Liver (tissue), 9 donors: Measurements from ENCODE around the gene KRTAP5-6. TPM values are rescaled to one million over a fixed set of nuclear protein-coding genes. Genes with fewer than 3 reads are reported as not detected.

Experiments used
- DNase-seq: peaks from one replicate; pipeline ENCODE4 v3.0.0-alpha.2; 2017; ENCODE audit warnings: low spot score
- H3K27ac ChIP-seq, 2 donors: one replicate each; pipeline ENCODE4 v1.7.0; 2013; ENCODE audit warnings: inconsistent platforms in 2 of 2, low read length in 2 of 2, control low read depth in 1 of 2, low read depth in 1 of 2, mild to moderate bottlenecking in 1 of 2
- H3K27me3 ChIP-seq, 4 donors: one replicate each; pipeline versions ENCODE4 v1.6.1 to v1.7.0; 2013; ENCODE audit warnings: low read length in 3 of 4, inconsistent platforms in 1 of 4, mild to moderate bottlenecking in 1 of 4, moderate library complexity in 1 of 4; ENCODE audit not compliant: control insufficient read depth in 4 of 4, insufficient read depth in 4 of 4
- H3K36me3 ChIP-seq, 4 donors: one replicate each; pipeline versions ENCODE4 v1.6.1 to v1.7.0; 2013; ENCODE audit warnings: low read length in 3 of 4, mild to moderate bottlenecking in 3 of 4, low read depth in 1 of 4, moderate library complexity in 1 of 4; ENCODE audit not compliant: control insufficient read depth in 4 of 4, insufficient read depth in 3 of 4
- H3K4me1 ChIP-seq, 4 donors: one replicate each; pipeline versions ENCODE4 v1.6.1 to v1.7.0; 2013; ENCODE audit warnings: low read length in 3 of 4, mild to moderate bottlenecking in 3 of 4, moderate library complexity in 1 of 4; ENCODE audit not compliant: control insufficient read depth in 4 of 4, insufficient read depth in 4 of 4
- H3K4me3 ChIP-seq, 3 donors: one replicate each; pipeline versions ENCODE4 v1.6.1 to v1.7.0; 2013; ENCODE audit warnings: low read length in 3 of 3, control low read depth in 1 of 3, low read depth in 1 of 3, mild to moderate bottlenecking in 1 of 3
- H3K9ac ChIP-seq, 2 donors: one replicate each; pipeline ENCODE4 v1.7.0; 2013; ENCODE audit warnings: low read length in 2 of 2, mild to moderate bottlenecking in 2 of 2, moderate library complexity in 2 of 2, control low read depth in 1 of 2, low read depth in 1 of 2
- H3K9me3 ChIP-seq, 4 donors: one replicate each; pipeline versions ENCODE4 v1.6.1 to v1.7.0; 2013; ENCODE audit warnings: low read length in 3 of 4; ENCODE audit not compliant: control insufficient read depth in 4 of 4
- ATF3 ChIP-seq: IDR thresholded peaks from 2 replicates; pipeline ENCODE4 v1.6.1; 2016; ENCODE audit warnings: antibody characterized with exemption
- CTCF ChIP-seq: fragments of 150-350 bp; IDR thresholded peaks from 2 replicates; pipeline ENCODE4 v1.5.1; 2017; ENCODE audit warnings: improper control_type of control experiment, low read depth, low read length; ENCODE audit not compliant: missing input control
- EGR1 ChIP-seq, 2 donors: IDR thresholded peaks; 2 replicates each; pipeline ENCODE4 v1.6.1; 2016 to 2018; ENCODE audit warnings: antibody characterized with exemption in 2 of 2, low read depth in 2 of 2
- FOXA1 ChIP-seq: IDR thresholded peaks from 2 replicates; pipeline ENCODE4 v1.6.1; 2016; ENCODE audit warnings: antibody characterized with exemption
- FOXA2 ChIP-seq: IDR thresholded peaks from 2 replicates; pipeline ENCODE4 v1.6.1; 2016; ENCODE audit warnings: antibody characterized with exemption
- GABPA ChIP-seq, 2 donors: IDR thresholded peaks in 1 of 2; conservative IDR thresholded peaks in 1 of 2; 2 replicates each; pipeline ENCODE4 v1.6.1; 2016; ENCODE audit warnings: antibody characterized with exemption in 2 of 2, mild to moderate bottlenecking in 1 of 2, moderate library complexity in 1 of 2
- HNF4A ChIP-seq, 2 donors: conservative IDR thresholded peaks; 2 replicates each; pipeline ENCODE4 v1.6.1; 2016; ENCODE audit warnings: antibody characterized with exemption in 2 of 2, mild to moderate bottlenecking in 2 of 2
- HNF4G ChIP-seq: IDR thresholded peaks from 2 replicates; pipeline ENCODE4 v1.6.1; 2016; ENCODE audit warnings: antibody characterized with exemption
- JUND ChIP-seq, 2 donors: IDR thresholded peaks; 2 replicates each; pipeline ENCODE4 v1.6.1; 2016; ENCODE audit warnings: antibody characterized with exemption in 2 of 2
- MAX ChIP-seq: IDR thresholded peaks from 2 replicates; pipeline ENCODE4 v1.6.1; 2016; ENCODE audit warnings: antibody characterized with exemption
- NR2F2 ChIP-seq: IDR thresholded peaks from 2 replicates; pipeline ENCODE4 v1.6.1; 2016; ENCODE audit warnings: antibody characterized with exemption
- RAD21 ChIP-seq, 2 donors: IDR thresholded peaks; 2 replicates each; pipeline ENCODE4 v1.6.1; 2016; ENCODE audit warnings: antibody characterized with exemption in 2 of 2, mild to moderate bottlenecking in 2 of 2
- REST ChIP-seq: IDR thresholded peaks from 2 replicates; pipeline ENCODE4 v1.6.1; 2016; ENCODE audit warnings: antibody characterized with exemption, mild to moderate bottlenecking
- RXRA ChIP-seq, 2 donors: IDR thresholded peaks; 2 replicates each; pipeline ENCODE4 v1.6.1; 2017 to 2018; ENCODE audit warnings: antibody characterized with exemption in 2 of 2, mild to moderate bottlenecking in 1 of 2
- SP1 ChIP-seq: IDR thresholded peaks from 2 replicates; pipeline ENCODE4 v1.6.1; 2018; ENCODE audit warnings: antibody characterized with exemption, mild to moderate bottlenecking
- TAF1 ChIP-seq: conservative IDR thresholded peaks from 2 replicates; pipeline ENCODE4 v1.6.1; 2016; ENCODE audit warnings: antibody characterized with exemption, mild to moderate bottlenecking
- YY1 ChIP-seq: IDR thresholded peaks from 2 replicates; pipeline ENCODE4 v1.6.1; 2016; ENCODE audit warnings: antibody characterized with exemption, mild to moderate bottlenecking
- ZBTB33 ChIP-seq: IDR thresholded peaks from 2 replicates; pipeline ENCODE4 v1.6.1; 2016; ENCODE audit warnings: antibody characterized with exemption
- WGBS: extraction: QIAGEN DNeasy Blood & Tissue Kit; methylation state at CpG from one replicate; pipeline ENCODE4 v1.1.7; 2013; 5-methylcytosine and 5-hydroxymethylcytosine counted together
- polyA plus RNA-seq, 2 donors: library from polyadenylated mRNA; stranded (reverse) in 1 of 2; unstranded in 1 of 2; fragments of 200-250 nt in 1 of 2; fragments of >200 nt in 1 of 2; fragmentation: Nextera tagmentation in 1 of 2; extraction: Ambion mirVana in 1 of 2; gene quantifications; one replicate each; pipeline versions ENCODE4 v1.2.1 to v1.2.3, GENCODE V29; 2013 to 2015
- total RNA-seq, 2 donors: library from RNA; depleted of rRNA; stranded (reverse); fragments of >200 nt; gene quantifications; one replicate each; pipeline ENCODE4 v1.2.3, GENCODE V29; 2014
- donor health status: healthy.
- donor health status: healthy.
- donor health status: healthy.
- donor health status: healthy.
- donor health status: healthy.

The KRTAP5-6 gene
- total and polyA plus RNA-seq, 4 donors, result 0.84 to 1.2 TPM; not detected in 2

GRCh38 chr11:1648653-1649420, 48.2 kb upstream of the KRTAP5-6 start:
- no peak for DNase-seq
- TF ChIP-seq REST (no peak), ATF3 (no peak), RXRA (IDR thresholded peaks at IDR 0.05) (no peak), FOXA2 (no peak), SP1 (no peak), HNF4G (no peak), ZBTB33 (no peak), RAD21 (IDR thresholded peaks at IDR 0.05) (no peak), JUND (IDR thresholded peaks at IDR 0.05) (no peak), MAX (no peak), HNF4A (conservative IDR thresholded peaks at IDR 0.05) (no peak), EGR1 (IDR thresholded peaks at IDR 0.05; ENCODE audit: low read depth in 2 of 2) (no peak), CTCF (no peak), NR2F2 (no peak), YY1 (no peak), GABPA (IDR thresholded peaks at IDR 0.05 in 1 of 2, conservative IDR thresholded peaks at IDR 0.05 in 1 of 2) (no peak), FOXA1 (no peak), TAF1 (no peak)
- Histone ChIP-seq H3K4me3 (no peak overlapping the region), H3K36me3 (no peaks in the 10 kb centered on the region), H3K4me1 (peaks cover 10 to 22% (median 15%) of the 10 kb centered on the region in 4 donors), H3K9me3 (no peaks in the 10 kb centered on the region), H3K27me3 (no peaks in the 10 kb centered on the region), H3K27ac (no peak overlapping the region), H3K9ac (no peak overlapping the region)
- 90% methylated on average over 28 of the region's 28 CpGs for WGBS
